HUDEP-2 (cell line): Measurements from ENCODE around the gene ANGPTL3.

Source experiments
- DNase-seq, 76 experiments: peaks; one replicate each; lab custom pipeline; 2025; ENCODE audit not compliant: unreplicated experiment in 76 of 76; lab: John Stamatoyannopoulos, UW

Gene ANGPTL3

GRCh38 chr1:62625415-62625814, 28.1 kb downstream of the ANGPTL3 start:
- peak in 1 of 76 experiments; percentile 4 for DNase-seq

GRCh38 chr1:62628506-62628905, 31.2 kb downstream of the ANGPTL3 start:
- DNase-seq, result no peak

GRCh38 chr1:62637392-62638105, 40.2 kb downstream of the ANGPTL3 start:
- DNase-seq, result no peak

DNA sequence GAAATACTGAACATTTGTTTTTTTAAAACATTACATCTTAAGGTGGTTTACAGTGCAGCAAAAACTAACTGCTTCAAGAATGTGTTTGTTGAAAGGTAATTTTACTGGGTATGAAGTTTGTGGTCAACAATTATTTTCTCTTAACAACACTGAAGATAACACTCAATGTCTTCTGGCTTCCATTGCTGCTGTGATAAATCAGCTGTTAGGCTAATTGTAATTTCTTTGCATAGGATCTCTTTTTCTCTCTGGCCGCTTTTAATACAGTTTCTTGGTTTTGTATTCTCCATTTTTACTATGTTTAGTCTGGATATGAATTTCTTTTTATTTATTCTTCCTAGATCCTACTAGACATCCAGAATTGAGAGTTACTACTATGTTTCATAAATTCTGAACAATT, 46.0 kb downstream of the ANGPTL3 start:
- no peak for DNase-seq

DNA sequence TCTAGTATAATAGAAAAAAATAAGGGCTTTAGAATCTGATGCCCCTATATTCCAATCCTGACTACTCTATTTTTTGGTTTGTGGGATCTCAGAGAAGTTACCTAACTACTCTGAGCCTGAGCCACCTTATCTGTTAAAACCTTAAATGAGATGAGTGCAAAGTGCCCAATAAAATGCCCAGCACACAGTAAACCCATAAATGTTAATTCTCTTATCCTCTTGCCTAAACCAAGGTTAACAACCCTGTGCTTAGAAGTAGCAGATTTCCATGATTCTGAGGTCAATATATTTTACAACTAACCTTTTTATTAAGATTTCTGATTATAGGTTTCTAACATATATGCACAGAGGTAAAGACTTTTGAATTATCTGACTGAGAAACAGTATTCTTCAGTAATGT, 55.1 kb downstream of the ANGPTL3 start:
- no peak for DNase-seq

GRCh38 chr1:62654744-62655143, 57.4 kb downstream of the ANGPTL3 start:
- DNase-seq, result no peak
